H1 (cell line): ENCODE results near the gene ING4. TPM values are rescaled to one million over a fixed set of nuclear protein-coding genes. Genes with fewer than 3 reads are reported as not detected.

ENCODE experiments used
- CTBP2 ChIP-seq: IDR thresholded peaks from 2 replicates; pipeline ENCODE4 v1.7.0; 2011; ENCODE audit warnings: borderline replicate concordance, mild to moderate bottlenecking, moderate library complexity, mixed read lengths, low read length; ENCODE audit not compliant: insufficient read depth, insufficient read length
- E2F6 ChIP-seq: IDR thresholded peaks from 2 replicates; pipeline ENCODE4 v1.6.1; 2012; ENCODE audit warnings: inconsistent platforms
- EGR1 ChIP-seq: IDR thresholded peaks from 2 replicates; pipeline ENCODE4 v1.6.1; 2011; ENCODE audit warnings: low read depth, low read length, borderline replicate concordance
- GABPA ChIP-seq: IDR thresholded peaks from 2 replicates; pipeline ENCODE4 v1.6.1; 2011; ENCODE audit warnings: mild to moderate bottlenecking, low read length, moderate library complexity, borderline replicate concordance; ENCODE audit not compliant: insufficient read depth
- HDAC2 ChIP-seq, 2 experiments: fragments of 300-600 bp in 1 of 2; sonication (generic) in 1 of 2; IDR thresholded peaks; 2 replicates each; pipeline ENCODE4 v1.6.1; 2011 to 2012; ENCODE audit warnings: low read depth in 2 of 2, low read length in 2 of 2, mild to moderate bottlenecking in 2 of 2, moderate library complexity in 2 of 2, borderline replicate concordance in 1 of 2, inconsistent platforms in 1 of 2
- KDM1A ChIP-seq: fragments of 200-600, 300-600 bp; sonication (generic); IDR thresholded peaks from 2 replicates; pipeline ENCODE4 v1.7.1; 2016; ENCODE audit warnings: mild to moderate bottlenecking, low read length, borderline replicate concordance
- MAX ChIP-seq: IDR thresholded peaks from 2 replicates; pipeline ENCODE4 v1.6.1; 2012; ENCODE audit warnings: inconsistent platforms
- NANOG ChIP-seq: IDR thresholded peaks from 2 replicates; pipeline ENCODE4 v1.6.1; 2011; ENCODE audit warnings: low read length, low read depth, mild to moderate bottlenecking, inconsistent platforms; ENCODE audit not compliant: insufficient read depth, poor library complexity, severe bottlenecking
- RAD21 ChIP-seq, 2 experiments: IDR thresholded peaks in 1 of 2; conservative IDR thresholded peaks in 1 of 2; 2 replicates each; pipeline ENCODE4 v1.6.1; 2011; ENCODE audit warnings: low read depth in 2 of 2, low read length in 2 of 2, improper control_type of control experiment in 1 of 2, inconsistent platforms in 1 of 2, mild to moderate bottlenecking in 1 of 2, moderate library complexity in 1 of 2
- SAP30 ChIP-seq: fragments of 300-600 bp; sonication (generic); IDR thresholded peaks from 2 replicates; pipeline ENCODE4 v1.7.1; 2012; ENCODE audit warnings: low read length, moderate library complexity, mild to moderate bottlenecking, inconsistent platforms; ENCODE audit not compliant: insufficient read depth, insufficient replicate concordance
- SIN3A ChIP-seq, 2 experiments: IDR thresholded peaks in 1 of 2; conservative IDR thresholded peaks in 1 of 2; 2 replicates each; pipeline ENCODE4 v1.6.1; 2011 to 2012; ENCODE audit warnings: low read length in 2 of 2, improper control_type of control experiment in 1 of 2, low read depth in 1 of 2, mild to moderate bottlenecking in 1 of 2
- SIRT6 ChIP-seq: IDR thresholded peaks from one replicate; pipeline ENCODE4 v1.7.1; 2012; ENCODE audit warnings: low read length, inconsistent platforms
- YY1 ChIP-seq: IDR thresholded peaks from 2 replicates; pipeline ENCODE4 v1.6.1; 2011; ENCODE audit warnings: low read depth, mild to moderate bottlenecking, low read length
- ZNF274 ChIP-seq: IDR thresholded peaks from 2 replicates; pipeline ENCODE4 v1.7.0; 2012; ENCODE audit warnings: low read length, borderline replicate concordance; ENCODE audit errors: extremely low read depth
- polyA plus RNA-seq, 7 experiments: library from polyadenylated mRNA; depleted of rRNA in 3 of 7; stranded (reverse) in 5 of 7; unstranded in 2 of 7; fragments of >200 nt in 5 of 7; fragments of 200-250 nt in 2 of 7; gene quantifications; 1 replicate in 5 of 7; 2 replicates in 1 of 7; 4 replicates in 1 of 7; pipeline versions ENCODE4 v1.2.1 to v1.2.3, GENCODE V29; 2011 to 2013; ENCODE audit warnings: missing spikeins in 2 of 7, mixed read lengths in 2 of 7
- total RNA-seq: library from RNA; stranded (reverse); fragmentation: NEBNext Ultra II Directional; extraction: Animal tissue kit (Norgen Biotek cat#: 25700); gene quantifications from 2 replicates; pipeline ENCODE4 v1.2.1, GENCODE V29; 2021

ING4 gene
- total and polyA plus RNA-seq, 2 of the 8 experiments (the other 6 are each of a cell fraction or from before 2014, with no cell fraction given) = 22.9 to 28.6 TPM

- TF ChIP-seq SAP30 = no peak
- no peak for TF ChIP-seq SIRT6
- no peak for TF ChIP-seq GABPA
- peak; percentile 97 for TF ChIP-seq CTBP2
- 0 out of 4 replicates have a peak, but pooled peaks of 1 of the 2 experiments have one; percentile 42 for TF ChIP-seq SIN3A (conservative IDR thresholded peaks at IDR 0.05 in 1 of 2, IDR thresholded peaks at IDR 0.05 in 1 of 2; ENCODE audit: low read depth in 1 of 2, low read length in 2 of 2)
- TF ChIP-seq E2F6 = peak; percentile 68; the same call in 1 of the 2 replicates
- TF ChIP-seq KDM1A = peak; percentile 37; the same call in 1 of the 2 replicates
- no peak for TF ChIP-seq YY1
- no peak for TF ChIP-seq ZNF274
- TF ChIP-seq HDAC2 (IDR thresholded peaks at IDR 0.05; ENCODE audit: borderline replicate concordance in 1 of 2, low read depth in 2 of 2, low read length in 2 of 2) = 0 out of 4 replicates have a peak, but pooled peaks of 1 of the 2 experiments have one; percentile 4
- peak; percentile 68 for TF ChIP-seq MAX
- TF ChIP-seq EGR1 = peak; percentile 75
- TF ChIP-seq RAD21 (IDR thresholded peaks at IDR 0.05 in 1 of 2, conservative IDR thresholded peaks at IDR 0.05 in 1 of 2; ENCODE audit: low read depth in 2 of 2, low read length in 2 of 2) = peak in 1 of 2 experiments; percentile 10; a peak in 1 of 4 replicates
- no peak for TF ChIP-seq NANOG
These were observed 49.0 kb downstream of the ING4 start (continued) for GRCh38 chr12:6613776-6614512.
